GM21576 (cell line): ENCODE data around the gene CDR2L.
"Not testable (repeated sequence)": the region's sequence is repeated elsewhere in the genome, so short reads cannot be mapped to it uniquely, and the experiment has no call there.

ENCODE experiments used
- ATAC-seq: cut with Tn5 transposase; IDR thresholded peaks from one replicate; pipeline ENCODE4 v1.9.1; 2021; ENCODE audit warnings: mild to moderate bottlenecking, moderate library complexity; ENCODE audit not compliant: unreplicated experiment

Gene CDR2L

GRCh38 chr17:74981318-74981978 lies 6.0 kb upstream of the CDR2L start:
- no peak for ATAC-seq

GRCh38 chr17:74981979-74982662 lies 5.3 kb upstream of the CDR2L start:
- ATAC-seq = peak; percentile 50

DNA sequence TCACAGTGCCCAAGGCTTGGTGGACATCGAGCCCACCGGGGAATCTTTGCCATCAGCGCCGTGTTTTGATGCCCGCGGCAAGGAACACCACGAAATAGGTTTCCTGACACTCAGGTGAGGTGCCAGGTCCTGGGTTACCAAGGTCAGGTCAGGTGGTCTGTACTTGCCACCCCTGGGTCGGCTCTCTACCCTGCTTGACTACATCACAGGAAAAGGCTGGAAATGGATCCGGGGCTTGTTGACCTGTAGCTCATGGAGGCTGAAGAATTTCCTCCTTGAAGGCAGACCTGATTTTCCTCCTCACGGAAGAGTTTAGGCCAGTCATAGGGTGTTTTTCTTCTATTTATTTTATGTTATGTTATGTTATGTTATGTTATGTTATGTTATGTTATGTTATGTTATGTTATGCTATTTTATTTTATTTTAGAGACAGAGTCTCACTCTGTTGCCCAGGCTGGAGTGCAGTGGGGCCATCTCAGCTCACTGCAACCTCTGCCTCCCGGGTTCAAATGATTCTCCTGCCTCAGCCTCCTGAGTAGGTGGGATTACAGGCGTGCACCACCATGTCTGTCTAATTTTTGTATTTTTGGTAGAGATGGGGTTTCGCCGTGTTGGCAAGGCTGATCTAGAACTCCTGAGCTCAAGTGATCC lies 4.6 kb upstream of the CDR2L start:
- ATAC-seq = not testable (repeated sequence)

- ATAC-seq = no peak
Observed at GRCh38 chr17:74986206-74986576, 1.2 kb upstream of the CDR2L start.

DNA sequence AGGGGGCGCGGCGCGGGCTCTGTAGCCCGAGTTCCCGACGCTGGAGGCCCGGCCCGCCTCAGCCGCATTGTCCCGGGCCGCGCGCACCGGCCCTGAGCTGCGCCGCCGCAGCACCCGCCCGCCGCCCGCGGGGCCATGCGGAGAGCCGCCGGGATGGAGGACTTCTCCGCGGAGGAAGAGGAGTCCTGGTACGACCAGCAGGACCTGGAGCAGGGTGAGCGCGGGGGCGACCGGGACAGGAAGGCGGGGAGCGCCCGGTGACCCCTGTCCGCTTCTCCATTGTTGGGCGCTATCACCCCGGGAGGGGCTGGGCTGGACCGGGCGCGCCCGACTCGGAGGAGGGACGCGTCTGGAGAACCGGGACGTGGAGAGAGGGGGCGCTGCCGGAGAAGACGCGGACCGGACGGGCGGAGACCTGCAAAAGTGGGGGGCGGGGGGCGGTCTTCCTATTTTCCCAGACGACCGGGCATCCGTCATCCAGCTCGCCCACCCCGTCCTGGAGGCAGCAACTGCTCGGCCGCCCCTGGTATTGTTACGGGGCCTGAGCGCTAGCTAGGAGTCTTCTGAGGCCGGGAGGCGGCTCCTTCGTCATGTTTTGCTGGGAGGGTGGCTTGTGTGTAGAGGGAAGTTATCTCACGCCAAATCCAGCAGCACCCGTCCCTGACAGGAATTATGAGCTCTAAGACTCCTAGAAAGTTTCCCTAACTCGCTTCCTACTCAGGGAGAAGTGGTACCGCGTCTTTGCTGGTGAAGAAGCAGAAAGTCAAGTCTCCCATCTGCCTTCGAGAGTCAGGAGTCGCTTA lies 678 bp downstream of the CDR2L start:
- ATAC-seq = peak; percentile 13

DNA sequence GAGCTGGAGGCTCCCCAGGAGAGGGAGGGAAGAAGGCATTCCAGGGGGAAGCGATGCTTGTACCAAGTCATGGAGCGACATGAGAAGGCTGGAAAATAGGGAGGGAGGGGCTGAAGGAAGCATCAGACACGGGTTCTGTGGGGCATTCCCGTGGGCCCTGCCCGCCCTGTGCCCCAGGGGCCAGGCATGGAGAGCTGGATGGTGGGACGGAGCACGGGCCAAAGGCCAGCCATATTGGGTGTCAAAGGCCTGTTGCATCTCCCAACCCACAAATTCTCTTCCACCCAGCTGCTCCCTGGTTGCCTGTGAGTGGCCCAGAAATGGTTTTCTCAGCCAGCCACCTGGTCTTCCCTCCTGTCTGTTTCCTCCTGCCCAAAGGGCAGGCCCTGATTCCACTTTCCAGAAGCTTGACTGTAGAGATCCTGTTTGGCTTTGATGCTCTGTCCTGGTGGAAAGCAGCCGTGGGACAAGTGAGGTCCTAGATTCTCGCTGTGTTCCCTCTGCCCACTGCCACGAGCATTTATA lies 3.2 kb downstream of the CDR2L start:
- no peak for ATAC-seq

DNA sequence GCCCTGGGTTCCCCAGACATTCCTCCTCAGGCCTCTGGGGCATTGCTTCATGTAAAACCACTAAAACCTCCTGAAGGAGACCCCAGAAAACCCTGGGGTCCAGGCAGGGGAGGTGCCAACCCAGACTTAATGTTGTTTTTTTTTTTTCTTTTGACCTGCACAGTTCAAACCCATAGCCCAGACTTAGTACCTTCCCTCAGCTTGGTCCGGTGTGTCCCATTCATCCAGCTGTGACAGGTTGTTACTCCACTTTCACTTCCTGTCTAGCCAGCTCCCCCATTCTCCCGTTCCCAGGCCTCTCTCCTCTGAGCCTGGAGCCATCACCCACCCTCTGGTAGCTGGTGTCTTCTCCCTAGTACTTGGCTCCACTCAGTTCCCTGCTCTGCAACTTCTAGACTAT lies 4.8 kb downstream of the CDR2L start:
- no peak for ATAC-seq

- ATAC-seq = no peak
Observed at GRCh38 chr17:74994440-74994839, 7.0 kb downstream of the CDR2L start.

DNA sequence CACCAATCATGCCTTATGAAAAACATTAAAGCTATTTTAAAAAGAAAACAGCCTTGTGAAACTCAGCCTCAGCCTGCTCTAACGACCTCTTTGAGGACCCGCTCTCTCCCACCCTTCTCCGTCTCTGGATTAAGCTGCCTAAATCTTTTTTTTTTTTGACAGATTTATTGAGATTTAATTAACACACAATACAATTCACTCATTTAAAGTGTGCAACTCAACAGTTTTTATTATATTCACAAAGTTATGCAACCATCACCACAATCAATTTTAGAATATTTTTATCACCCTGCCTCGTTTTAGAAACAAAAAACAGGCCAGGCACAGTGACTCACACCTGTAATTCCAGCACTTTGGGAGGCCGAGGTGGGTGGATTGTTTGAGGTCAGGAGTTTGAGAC lies 8.4 kb downstream of the CDR2L start:
- no peak for ATAC-seq

DNA sequence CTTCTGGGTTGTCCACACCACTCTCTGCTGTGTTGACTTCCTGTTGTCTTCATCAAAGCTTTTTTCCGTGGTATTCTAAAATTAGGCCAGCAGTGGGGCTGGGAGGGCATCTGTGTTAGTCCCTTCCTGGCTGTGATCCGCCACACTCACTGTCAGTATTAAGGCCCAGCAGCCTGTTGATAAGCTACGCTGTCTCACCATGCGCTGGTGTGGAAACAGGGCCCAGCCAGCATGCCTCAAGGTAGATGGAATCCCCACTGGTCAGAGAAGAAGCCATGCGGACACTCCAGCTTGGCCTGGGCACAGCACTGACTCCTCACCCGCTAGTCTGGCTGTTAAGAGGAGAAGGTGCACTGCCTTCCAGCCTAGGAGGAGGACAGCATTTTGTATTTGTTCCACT lies 11.4 kb downstream of the CDR2L start:
- ATAC-seq = no peak

DNA sequence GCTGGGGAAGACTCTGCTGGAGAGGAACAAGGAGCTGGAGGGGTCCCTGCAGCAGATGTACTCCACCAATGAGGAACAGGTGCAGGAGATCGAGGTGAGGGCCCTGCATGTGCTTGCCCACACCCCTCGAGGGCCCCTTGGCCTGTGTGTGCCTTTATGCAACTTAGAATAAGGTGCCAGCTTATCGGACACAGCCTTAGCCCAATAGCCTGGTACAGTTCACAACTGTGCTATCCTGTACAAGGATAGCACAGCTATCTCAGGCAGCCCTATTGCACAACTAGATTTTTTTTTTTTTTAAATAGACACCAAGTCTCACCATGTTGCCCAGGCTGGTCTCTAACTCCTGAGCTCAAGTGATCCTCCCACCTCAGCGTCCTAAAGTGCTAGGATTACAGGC lies 12.1 kb downstream of the CDR2L start:
- ATAC-seq = no peak

GRCh38 chr17:75001915-75002843 lies 14.7 kb downstream of the CDR2L start:
- no peak for ATAC-seq

GRCh38 chr17:75003070-75003956 lies 15.9 kb downstream of the CDR2L start:
- no peak for ATAC-seq

- no peak for ATAC-seq
Observed at GRCh38 chr17:75003957-75004355, 16.5 kb downstream of the CDR2L start.

- ATAC-seq = no peak
Observed at GRCh38 chr17:75004371-75004770, 16.9 kb downstream of the CDR2L start.

GRCh38 chr17:75005291-75005690 lies 17.9 kb downstream of the CDR2L start:
- no peak for ATAC-seq

GRCh38 chr17:75006084-75006483 lies 18.7 kb downstream of the CDR2L start:
- ATAC-seq = not testable (repeated sequence)

DNA sequence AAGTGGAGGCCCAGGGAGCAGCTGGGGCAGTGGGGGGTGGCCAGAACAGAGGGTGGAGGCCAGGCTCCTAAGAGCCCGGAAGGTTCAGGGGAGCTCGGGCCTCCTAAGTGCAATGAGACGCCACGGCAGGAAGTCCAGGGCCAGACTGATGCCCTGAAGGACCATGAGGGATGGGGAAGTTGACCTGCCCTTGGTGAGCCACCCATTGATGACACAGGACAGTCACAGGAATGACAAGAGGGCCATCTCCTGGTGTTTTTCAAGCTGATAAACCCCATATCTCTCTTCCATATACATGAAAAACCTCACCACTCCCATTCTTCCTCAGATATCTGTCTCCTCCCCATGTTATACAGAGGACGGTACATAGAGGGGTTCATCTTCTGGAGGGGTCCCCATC lies 19.2 kb downstream of the CDR2L start:
- no peak for ATAC-seq

GRCh38 chr17:75008373-75008772 lies 20.9 kb downstream of the CDR2L start:
- ATAC-seq = no peak
